Stimulated activated CD8-positive, alpha-beta memory T cell treated with anti-CD3 and anti-CD28 coated beads, Interleukin-7, amount 100 ng/mL, for 24 hours (primary cell): ENCODE measurements around the gene TMEM170A.
"Not testable (repeated sequence)": the region's sequence is repeated elsewhere in the genome, so short reads cannot be mapped to it uniquely, and the experiment has no call there.

ENCODE experiments used
- DNase-seq: peaks from one replicate; pipeline ENCODE4 v3.0.0-alpha.2; 2020; ENCODE audit warnings: low read depth

The TMEM170A gene

DNA sequence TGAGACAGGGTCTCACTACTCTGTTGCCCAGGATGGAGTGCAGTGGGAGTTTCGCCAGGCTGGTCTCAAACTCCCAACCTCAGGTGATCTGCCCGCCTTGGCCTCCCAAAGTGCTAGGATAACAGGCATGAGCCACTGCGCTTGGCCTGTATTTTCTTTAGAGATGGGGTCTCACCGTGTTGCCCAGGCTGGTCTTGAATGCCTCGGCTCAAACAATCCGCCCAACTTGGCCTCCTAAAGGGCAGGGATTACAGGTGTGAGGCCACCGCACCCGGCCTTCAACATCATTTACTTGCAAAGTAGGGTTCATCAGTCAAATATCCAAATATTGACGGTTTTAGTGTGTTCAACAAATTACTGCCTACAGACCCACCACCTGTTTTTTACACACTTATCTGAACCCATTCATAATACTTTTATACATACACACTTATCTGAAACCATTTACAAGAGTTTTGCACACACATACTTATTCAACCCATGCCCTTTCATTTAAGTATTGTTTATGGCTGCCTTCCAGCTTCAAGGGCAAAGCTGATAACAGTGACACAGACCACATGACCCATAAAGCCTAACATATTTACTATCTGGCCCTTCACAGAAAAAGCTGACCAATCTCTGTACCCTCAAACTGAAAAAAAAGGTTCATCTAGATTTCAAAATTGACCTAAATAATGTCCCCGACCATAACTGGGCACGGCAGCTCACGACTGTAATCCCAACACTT is 11.9 kb downstream of the TMEM170A start:
- DNase-seq: no peak

DNA sequence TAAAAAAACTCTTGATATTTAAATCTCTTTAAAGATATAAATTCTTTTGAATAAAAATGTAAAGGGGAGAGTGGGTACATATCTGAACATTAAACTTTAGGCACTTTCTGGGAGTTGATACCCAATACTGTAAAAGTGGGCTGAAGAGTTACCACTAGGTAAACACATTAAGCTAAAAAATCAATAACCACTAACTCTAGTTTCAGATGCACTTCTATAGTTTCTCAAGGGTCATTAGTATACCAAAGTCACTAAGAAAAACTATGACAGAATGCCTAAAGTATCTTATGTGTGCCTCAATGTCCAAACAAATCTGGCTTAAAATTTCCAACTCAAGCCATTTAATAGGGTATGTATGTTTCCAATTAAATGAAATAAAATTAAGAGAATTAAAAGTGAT is 18.1 kb downstream of the TMEM170A start:
- no peak for DNase-seq

DNA sequence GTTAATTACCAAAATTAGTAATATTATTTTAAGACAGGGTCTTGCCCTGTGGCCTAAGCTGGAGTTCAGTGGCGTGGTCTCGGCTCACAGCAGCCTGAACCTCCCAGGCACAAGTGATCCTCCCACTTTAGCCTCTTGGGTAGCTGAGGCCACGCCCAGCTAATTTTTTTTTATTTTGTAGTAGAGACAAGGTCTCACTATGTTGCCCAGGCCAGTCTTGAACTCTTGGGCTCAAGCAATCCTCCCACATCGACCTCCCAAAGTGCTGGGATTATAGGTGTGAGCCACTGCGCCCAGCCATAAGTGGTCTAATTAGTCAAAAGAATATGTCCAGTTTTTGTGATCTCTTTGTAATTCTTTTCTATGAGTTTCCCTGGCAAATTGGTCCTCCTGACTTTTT is 19.2 kb downstream of the TMEM170A start:
- DNase-seq: no peak

DNA sequence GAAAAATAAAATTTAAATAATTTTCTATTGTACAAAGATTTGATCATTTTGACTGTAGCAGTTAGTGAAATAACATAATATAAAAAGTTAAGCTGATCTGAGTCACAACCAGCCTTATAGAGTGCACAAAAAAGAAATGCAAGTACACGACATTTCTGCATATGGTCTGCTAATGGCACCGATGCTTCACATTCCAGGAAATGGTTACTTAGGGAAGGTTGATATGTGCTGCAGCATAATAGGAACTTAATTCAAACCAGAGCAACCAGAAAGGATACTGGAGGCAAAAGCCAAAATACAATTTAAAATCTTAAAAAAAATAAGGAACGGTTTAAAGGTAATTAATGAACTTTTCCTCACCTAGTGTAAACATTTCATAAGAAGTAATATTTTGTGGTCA is 21.2 kb downstream of the TMEM170A start:
- no peak for DNase-seq

DNA sequence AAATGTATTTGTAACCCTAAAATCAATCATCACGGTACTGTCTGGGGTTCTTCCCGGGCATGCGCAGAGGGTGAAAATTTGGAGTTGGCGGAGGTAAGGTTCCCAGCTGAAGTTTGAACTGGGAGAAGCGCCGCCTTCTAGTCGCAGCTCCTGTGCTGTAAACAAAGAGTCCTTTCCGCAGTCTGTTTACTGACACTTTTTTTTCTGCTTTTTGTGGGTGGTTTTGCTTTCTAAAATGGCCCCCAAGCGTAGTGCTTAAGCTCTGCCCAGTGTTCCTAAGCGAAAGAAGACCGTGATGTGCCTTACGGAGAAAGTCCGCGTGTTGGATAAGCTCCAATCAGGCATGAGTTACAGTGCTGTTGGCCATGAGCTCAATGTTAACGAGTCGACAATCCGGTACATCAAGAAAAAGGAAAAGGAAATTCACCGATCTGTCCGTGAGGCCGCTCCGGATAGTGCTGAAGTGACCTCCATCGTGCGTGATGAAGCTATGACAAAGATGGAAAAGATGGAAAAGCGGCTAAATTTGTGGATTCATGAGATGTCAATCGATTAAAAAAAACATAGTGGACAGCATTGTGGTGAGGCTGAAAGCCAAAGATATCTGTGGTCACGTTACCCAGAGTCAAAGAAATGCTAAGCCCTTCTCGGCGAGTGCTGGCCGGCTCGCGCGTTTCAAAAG is 30.6 kb downstream of the TMEM170A start:
- DNase-seq: peak; percentile 15

DNA sequence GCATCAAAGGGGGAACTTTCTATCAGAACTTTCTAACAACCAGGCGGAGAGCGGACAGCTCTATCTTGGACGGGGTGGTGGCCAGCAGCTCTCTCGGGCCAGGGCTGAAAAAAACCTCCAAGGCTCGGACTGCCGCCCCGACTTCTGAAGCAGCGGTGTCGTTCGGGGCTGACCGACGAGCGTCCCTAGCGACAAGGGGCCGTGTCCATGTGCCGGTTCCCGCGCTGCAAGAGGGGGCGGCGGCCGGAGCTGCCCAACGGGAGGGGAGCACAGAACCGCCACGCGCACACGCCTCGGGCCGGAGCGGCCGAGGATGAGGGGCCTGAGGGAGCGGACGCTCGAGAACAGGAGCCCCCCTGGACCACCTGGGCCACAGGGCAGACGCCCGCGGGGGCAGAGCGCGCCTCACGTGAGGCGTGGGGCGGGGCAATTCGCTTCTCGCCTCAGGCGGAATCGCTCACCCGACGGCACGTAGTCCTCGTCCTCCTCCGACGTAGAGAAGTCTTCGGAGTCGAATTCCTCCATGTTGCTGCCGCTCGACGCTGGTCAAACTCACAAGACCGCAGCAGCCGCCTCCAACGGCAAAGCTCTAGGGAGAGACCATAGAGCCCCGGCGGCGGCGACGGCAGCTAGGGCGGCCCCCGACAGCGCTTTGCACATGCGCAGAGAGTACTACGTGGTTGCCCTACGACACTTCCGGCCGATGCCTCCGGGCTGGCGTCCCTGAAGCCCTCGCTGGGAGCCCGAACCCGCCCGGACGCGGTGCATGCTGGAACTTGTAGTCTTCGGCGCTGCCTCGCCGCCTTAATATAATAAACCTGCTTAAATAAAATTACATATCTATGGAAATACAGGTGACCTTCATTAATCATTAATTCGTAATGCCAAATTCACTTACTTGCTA is 31.4 kb downstream of the TMEM170A start, which contains the start of gene CFDP1:
Gene CFDP1 (minus strand): TSS at position 676 of the 904 bp plus-strand sequence. CDS start 151 bp downstream, at position 525.
- peak; percentile 88 for DNase-seq

DNA sequence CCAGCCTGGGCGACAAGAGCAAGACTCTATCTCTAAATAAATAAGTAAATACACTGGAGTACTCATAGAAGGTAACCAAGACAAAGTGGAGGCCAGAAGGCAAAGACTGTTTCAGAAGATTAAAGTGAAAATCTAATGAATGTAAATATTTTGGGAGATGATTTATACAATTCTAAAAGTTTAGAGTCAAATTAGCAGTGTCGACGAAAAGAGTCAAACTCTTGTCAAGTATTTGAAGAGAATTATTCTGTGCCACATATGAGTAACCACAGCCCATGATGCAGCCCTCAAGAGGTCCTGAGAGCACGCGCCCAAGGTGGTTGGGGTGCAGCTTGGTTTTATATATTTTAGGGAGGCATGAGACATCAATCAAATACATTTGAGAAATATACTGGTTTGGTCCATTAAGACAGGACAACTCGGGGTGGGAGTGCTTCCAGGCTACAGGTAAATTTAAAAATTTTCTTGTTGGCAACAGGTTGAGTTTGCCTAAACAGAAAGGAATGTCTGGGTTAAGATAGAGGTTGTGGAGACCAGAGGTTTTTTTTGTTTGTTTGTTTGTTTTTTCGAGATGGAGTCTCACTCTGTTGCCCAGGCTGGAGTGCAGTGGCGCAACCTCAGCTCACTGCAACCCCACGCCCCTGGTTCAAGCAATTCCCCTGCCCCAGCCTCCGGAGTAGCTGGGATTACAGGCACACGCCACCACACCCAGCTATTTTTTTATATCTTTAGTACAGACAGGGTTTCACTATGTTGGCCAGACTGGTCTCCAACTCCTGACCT is 34.7 kb downstream of the TMEM170A start:
- no peak for DNase-seq

DNA sequence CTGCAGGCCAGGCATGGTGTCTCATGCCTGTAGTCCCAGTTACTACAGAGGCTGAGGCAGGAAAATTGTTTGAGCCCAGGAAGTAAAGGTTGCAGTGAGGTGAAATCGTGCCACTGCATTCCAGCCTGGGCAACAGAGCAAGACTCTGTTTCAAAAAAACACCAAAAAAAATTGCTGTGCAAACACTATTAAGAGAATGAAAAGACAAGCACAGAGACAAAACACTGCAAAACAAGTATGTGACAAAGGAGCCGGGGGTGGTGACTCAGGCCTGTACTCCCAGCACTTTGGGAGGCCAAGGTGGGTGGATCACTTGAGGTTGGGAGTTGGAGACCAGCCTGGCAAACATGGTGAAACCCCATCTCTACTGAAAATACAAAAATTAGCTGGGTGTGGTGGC is 38.0 kb downstream of the TMEM170A start:
- DNase-seq: not testable (repeated sequence)

DNA sequence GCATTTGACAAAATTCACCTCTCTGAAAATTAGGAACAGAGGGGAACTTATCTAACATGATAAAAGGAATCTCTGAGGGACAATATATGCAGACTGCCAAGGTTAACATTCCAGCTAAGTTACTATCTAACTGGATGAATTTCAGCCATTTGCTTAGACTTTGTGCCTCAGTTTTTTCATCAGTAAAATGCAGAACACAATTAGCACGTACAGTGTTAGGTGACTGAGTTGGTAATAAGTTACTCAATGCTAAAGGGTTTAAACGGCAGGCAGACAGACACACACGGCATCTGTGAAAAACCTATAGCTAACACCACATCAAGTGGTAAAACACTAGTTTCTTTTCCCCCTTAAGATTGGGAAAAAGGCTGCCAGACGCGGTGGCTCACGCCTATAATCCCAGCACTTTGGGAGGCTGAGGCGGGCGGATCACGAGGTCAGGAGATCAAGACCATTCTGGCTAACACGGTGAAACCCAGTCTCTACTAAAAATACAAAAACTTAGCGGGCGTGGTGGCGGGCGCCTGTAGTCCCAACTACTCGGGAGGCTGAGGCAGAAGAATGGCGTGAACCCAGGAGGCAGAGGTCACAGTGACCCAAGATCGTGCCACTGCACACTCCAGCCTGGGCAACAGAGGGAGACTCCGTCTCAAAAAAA is 40.3 kb downstream of the TMEM170A start:
- DNase-seq: not testable (repeated sequence)

DNA sequence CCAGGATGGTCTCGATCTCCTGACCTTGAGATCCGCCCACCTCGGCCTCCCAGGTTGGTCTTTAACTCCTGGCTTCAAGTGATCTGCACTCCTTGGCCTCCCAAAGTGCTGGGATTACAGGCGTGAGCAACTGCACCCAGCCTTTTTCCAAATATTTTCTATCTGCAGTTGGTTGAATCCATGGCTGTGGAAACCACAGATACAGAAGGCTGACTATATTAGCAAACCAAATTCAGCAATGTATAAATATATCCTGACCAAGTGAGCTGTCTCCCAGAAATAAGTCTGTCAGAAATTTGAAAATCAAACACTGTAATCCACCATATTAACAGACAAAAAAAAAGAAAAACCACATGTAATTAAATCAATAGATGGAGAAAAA is 40.8 kb downstream of the TMEM170A start:
- no peak for DNase-seq

DNA sequence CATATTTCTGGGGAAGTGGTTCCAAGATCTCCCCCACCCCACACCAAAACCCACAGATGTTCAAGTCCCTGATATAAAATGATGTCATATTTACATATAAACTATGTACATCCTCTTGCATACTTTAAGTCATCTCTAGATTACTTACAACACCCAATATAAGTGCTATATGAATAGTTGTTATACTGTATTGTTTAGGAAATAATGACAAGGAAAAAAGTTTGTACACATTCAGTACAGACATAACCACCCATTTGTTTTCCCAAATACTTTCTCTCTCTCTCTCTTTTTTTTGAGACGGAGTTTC is 42.7 kb downstream of the TMEM170A start:
- DNase-seq: no peak

DNA sequence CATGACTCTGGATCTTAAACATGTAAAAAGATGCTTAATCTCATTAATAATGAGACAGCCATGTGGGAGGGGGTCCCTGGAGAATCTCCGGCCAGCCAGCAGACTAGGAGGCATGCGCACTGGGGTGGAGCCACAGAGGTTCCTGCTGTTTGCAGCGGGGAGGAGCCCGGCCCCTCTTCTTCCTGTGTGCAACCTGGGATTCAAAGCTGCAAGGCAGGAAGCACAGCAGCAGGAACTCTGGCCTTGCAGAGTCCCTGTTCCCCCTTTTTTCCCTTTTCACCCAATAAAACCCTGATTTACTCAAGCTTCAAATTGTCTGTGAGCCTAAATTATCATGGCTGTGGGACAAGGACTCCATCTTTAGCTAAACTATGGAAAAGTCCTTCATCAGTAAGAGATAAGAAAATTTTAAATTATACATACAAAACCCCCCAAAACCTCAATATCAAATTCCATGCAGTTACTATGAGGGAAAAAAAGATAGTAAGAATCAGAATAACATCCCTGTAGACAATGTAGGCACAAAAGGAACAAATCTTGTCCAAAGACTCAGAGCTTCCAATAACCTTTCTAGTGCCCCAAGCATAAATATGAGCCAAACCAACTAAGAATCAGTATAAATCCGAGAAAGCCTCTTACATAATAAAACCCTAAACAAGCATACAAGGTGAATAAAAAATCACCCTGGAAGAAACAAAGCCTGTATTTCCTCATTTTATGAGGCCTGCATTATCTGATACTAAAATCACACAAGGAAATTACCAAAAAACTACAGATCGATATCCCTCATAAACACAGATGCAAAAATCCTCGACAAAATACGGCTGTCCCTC is 43.3 kb downstream of the TMEM170A start:
- no peak for DNase-seq

DNA sequence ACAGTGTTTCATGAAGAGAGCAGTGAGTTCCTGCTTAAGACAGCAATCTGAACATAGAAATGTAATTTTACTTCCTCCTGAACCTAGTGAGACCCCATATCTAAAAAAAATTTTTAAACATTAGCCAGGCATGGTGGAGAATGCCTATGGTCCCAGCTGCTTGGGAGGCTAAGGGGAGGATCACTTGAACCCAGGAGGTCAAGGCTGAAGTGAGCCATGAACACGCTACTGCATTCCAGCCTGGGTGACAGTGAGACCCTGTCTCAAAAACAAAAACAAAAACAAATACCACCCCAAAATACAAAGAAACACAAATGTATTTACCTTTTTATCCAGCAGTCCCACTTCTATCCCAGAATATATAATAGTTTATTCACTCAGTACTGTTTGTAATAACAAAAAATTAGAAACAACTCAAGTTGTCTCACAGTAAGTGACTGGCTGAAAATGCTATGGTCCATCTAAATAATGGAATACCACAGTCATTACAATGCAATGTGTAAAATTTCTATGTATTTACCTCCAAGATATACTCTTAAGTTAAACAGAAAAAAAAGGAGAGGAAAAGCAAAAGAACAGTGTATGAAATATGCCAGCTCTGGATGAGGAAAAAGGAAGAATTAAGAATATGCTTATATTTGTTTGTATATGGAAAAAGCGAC is 47.5 kb downstream of the TMEM170A start:
- DNase-seq: no peak

DNA sequence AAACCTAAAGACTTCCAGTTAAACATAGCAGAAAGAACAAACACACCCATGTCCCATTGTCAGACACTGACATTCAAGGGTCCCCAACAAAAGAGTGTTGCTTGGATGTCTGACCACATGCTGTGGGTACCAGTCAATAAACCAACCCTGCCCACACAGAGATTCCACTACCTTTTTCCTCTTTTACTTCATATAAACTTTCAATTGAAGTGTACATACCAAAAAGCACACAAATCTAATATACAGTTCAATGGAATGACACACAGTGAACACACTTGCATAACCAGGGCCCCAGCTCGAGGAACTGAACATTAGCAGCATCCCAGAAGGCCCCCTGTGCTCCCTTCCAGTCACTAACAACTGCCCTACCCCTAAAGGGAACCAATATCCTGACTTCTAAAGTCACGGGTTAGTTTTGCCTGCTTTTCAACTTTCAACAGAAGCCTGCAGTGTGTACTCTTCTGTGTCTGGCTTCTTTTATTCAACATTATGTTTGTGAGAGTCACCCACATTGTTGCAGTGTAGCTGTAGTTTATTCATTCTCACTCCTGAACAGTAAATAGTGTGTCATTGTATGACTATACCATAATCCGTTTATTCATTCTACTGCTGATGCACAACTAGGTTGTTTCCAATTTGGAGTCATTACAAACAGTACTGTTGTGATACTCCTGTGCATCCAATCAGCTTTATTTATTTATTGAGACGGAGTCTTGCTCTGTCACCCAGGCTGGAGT is 49.2 kb downstream of the TMEM170A start:
- DNase-seq: no peak

DNA sequence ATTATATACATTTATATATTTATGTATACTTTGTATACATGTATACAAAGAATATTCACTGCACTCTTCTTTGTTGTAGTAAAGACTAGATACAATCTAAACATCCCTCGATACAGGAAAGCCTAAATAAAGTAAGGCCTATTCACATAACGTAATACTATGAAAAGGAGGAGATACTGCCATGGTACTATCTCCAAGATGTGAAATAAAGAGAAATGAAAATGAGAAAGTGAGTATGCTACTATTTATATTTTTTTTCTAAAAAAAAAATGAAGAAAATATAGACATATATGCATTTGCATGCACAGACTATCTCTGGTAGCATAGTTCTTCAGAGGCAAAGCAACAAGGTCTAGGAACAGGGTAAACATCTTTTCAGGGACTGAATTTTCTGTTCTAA is 50.5 kb downstream of the TMEM170A start:
- DNase-seq: no peak

DNA sequence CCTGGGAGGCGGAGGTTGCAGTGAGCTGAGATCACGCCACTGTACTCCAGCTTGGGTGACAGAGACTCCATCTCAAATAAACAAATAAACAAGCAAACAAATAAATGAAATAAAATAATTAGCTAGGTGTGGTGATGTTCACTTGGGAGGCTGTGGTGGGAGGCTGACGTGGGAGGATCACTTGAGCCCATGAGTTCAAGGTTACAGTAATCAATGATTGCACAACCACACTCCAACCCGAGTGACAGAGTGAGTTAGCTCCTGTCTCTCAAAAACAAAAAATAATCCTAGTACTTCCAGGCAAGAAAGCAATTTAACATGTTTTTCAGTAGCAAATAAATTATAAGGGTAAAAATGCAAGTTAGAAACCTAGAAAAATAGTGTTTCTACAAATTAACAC is 57.5 kb downstream of the TMEM170A start:
- DNase-seq: no peak

DNA sequence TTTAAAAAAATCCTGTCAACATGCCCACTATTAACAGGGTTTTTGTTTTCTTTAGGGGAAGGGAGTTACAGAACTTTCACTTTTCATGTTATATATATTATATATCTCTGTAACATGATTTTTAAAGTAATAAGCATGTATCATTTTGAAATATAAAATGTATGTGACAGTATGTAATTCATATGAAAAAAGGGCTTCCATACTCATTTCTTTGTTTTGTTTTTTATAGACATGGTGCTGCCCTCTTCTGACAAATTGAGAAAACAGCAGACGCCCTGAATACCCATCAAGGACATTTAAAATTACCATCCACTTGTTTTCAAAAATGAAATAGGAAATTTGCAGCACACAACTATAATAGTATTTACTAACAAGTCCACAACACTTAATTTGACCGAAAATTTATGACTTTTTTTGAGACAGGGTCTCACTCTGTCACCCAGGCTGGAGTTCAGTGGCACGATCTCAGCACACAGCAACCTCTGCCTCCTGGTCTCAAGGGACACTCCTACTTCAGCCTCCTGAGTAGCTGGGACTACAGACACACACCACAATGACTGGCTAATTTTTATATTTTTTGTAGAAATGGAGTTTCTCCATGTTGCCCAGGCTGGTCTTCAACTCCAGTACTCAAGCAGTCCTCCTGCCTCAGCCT is 61.5 kb downstream of the TMEM170A start:
- no peak for DNase-seq

DNA sequence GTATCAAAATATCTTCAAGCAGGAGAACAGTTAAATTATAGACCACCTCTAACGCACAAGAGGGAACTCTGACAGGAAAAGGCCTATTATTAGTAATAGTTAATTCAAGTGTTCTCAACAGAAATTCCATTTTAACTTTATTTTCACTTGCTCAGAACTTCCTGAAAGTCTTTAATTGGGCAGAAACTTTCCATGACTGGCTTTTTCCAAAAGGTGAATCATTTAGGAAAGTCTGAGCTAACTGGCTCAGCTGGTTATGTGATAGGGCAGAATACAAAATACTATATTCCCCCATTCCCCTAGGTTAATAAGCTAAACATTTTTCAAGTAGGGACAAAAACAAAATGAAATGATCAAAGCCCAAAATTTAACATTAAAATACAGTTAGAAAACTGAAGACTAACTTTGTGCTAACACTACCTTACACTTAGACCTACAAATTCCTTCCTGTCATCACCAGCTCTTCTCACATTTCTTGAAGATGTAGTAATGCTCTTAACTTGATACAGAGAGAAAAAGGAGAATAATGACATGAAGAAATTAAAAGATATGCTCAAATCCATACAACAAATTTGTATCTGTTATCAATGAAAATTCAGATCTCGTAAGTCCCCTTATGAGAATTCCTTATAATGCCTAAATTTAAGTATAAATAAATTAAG is 62.2 kb downstream of the TMEM170A start:
- DNase-seq: no peak
